Suppressor macrophage treated with lipopolysaccharide for 1 hour (primary cell): ENCODE data around the gene NMU.
"Not testable (repeated sequence)": the region's sequence is repeated elsewhere in the genome, so short reads cannot be mapped to it uniquely, and the experiment has no call there.

Experiments
- DNase-seq, 3 donors: peaks; one replicate each; pipeline ENCODE4 v3.0.0-alpha.2; 2020 to 2022

The NMU gene

GRCh38 chr4:55635741-55636655, at the start of gene NMU:
NMU (minus strand) TSS chr4:55636298; CDS start chr4:55636192, 106 bp downstream.
- peak; percentile 9 to 23 (median 14) for DNase-seq

- no peak for DNase-seq
Observed at GRCh38 chr4:55684276-55684675, 48.2 kb upstream of the NMU start.

GRCh38 chr4:55682797-55683196, 46.7 kb upstream of the NMU start:
- DNase-seq, result not testable (repeated sequence)

GRCh38 chr4:55682295-55682694, 46.2 kb upstream of the NMU start:
- DNase-seq, result no peak

- no peak for DNase-seq
Observed at GRCh38 chr4:55681430-55681829, 45.3 kb upstream of the NMU start.

- no peak for DNase-seq
Observed at GRCh38 chr4:55675196-55675793, 39.2 kb upstream of the NMU start.

GRCh38 chr4:55673424-55673823, 37.3 kb upstream of the NMU start:
- DNase-seq, result no peak

- DNase-seq, result no peak
Observed at GRCh38 chr4:55671667-55672066, 35.6 kb upstream of the NMU start.

GRCh38 chr4:55670695-55671094, 34.6 kb upstream of the NMU start:
- DNase-seq, result no peak

- no peak for DNase-seq
Observed at GRCh38 chr4:55668449-55668848, 32.4 kb upstream of the NMU start.

GRCh38 chr4:55666535-55666934, 30.4 kb upstream of the NMU start:
- DNase-seq, result no peak

GRCh38 chr4:55663145-55663544, 27.0 kb upstream of the NMU start:
- DNase-seq, result no peak

- no peak for DNase-seq
Observed at GRCh38 chr4:55661398-55662056, 25.4 kb upstream of the NMU start.

GRCh38 chr4:55658657-55659056, 22.6 kb upstream of the NMU start:
- DNase-seq, result no peak

- DNase-seq, result no peak
Observed at GRCh38 chr4:55654131-55654530, 18.0 kb upstream of the NMU start.

- no peak for DNase-seq
Observed at GRCh38 chr4:55650483-55650882, 14.4 kb upstream of the NMU start.

GRCh38 chr4:55637272-55637820, 1.2 kb upstream of the NMU start:
- DNase-seq, result no peak

- DNase-seq, result no peak
Observed at GRCh38 chr4:55636656-55636999, 530 bp upstream of the NMU start.

GRCh38 chr4:55635282-55635681, 816 bp downstream of the NMU start:
- DNase-seq, result no peak

- no peak for DNase-seq
Observed at GRCh38 chr4:55634417-55635128, 1.5 kb downstream of the NMU start.

- no peak for DNase-seq
Observed at GRCh38 chr4:55633903-55634302, 2.2 kb downstream of the NMU start.

GRCh38 chr4:55625835-55626234, 10.3 kb downstream of the NMU start:
- DNase-seq, result no peak

GRCh38 chr4:55624063-55624462, 12.0 kb downstream of the NMU start:
- DNase-seq, result not testable (repeated sequence)
